Hepatocyte (in vitro differentiated cells): ENCODE results near the gene ULBP2. TPM values are rescaled to one million over a fixed set of nuclear protein-coding genes. Genes with fewer than 3 reads are reported as not detected.
"Not testable (repeated sequence)": the region's sequence is repeated elsewhere in the genome, so short reads cannot be mapped to it uniquely, and the experiment has no call there.

Source experiments
- DNase-seq: peaks from one replicate; pipeline ENCODE4 v3.0.0-alpha.2; 2016; ENCODE audit warnings: low spot score
- H2AFZ ChIP-seq: fragments of 200-600 bp; sonication (generic); 2 replicates; pipeline ENCODE4 v1.6.0; 2016; ENCODE audit warnings: antibody characterized with exemption, mild to moderate bottlenecking
- H3K27ac ChIP-seq: fragments of 200-600 bp; sonication (generic); 2 replicates; pipeline ENCODE4 v1.5.1; 2016; ENCODE audit warnings: mild to moderate bottlenecking
- H3K27me3 ChIP-seq: fragments of 200-600 bp; sonication (generic); 2 replicates; pipeline ENCODE4 v1.6.1; 2016
- H3K36me3 ChIP-seq: fragments of 200-600 bp; sonication (generic); replicated peaks from 2 replicates; pipeline ENCODE4 v1.5.1; 2016; ENCODE audit warnings: low read depth; ENCODE audit not compliant: insufficient read depth
- H3K4me1 ChIP-seq: fragments of 200-600 bp; sonication (generic); 2 replicates; pipeline ENCODE4 v1.5.1; 2016; ENCODE audit warnings: mild to moderate bottlenecking, moderate library complexity; ENCODE audit not compliant: insufficient read depth
- H3K4me2 ChIP-seq: fragments of 200-600 bp; sonication (generic); 2 replicates; pipeline ENCODE4 v1.6.0; 2016
- H3K4me3 ChIP-seq: fragments of 200-600 bp; sonication (generic); 2 replicates; pipeline ENCODE4 v1.5.1; 2016; ENCODE audit warnings: mild to moderate bottlenecking
- H3K79me2 ChIP-seq: fragments of 200-600 bp; sonication (generic); 2 replicates; pipeline ENCODE4 v1.6.0; 2017; ENCODE audit warnings: mild to moderate bottlenecking
- H3K9me2 ChIP-seq: fragments of 200-600 bp; sonication (generic); replicated peaks from 2 replicates; pipeline ENCODE4 v1.6.0; 2017; ENCODE audit warnings: mild to moderate bottlenecking; ENCODE audit not compliant: insufficient read depth
- H3K9me3 ChIP-seq: fragments of 200-600 bp; sonication (generic); 2 replicates; pipeline ENCODE4 v1.5.1; 2016; ENCODE audit warnings: low read depth, mild to moderate bottlenecking
- H4K20me1 ChIP-seq: fragments of 200-600 bp; sonication (generic); 2 replicates; pipeline ENCODE4 v1.6.0; 2016; ENCODE audit warnings: mild to moderate bottlenecking; ENCODE audit not compliant: insufficient read depth, poor library complexity, severe bottlenecking
- CTCF ChIP-seq: fragments of 200-600 bp; sonication (generic); IDR thresholded peaks from 2 replicates; pipeline ENCODE4 v1.5.1; 2016; ENCODE audit warnings: antibody characterized with exemption, mild to moderate bottlenecking; ENCODE audit not compliant: poor library complexity
- EZH2 ChIP-seq: fragments of 200-600 bp; sonication (generic); IDR thresholded peaks from 2 replicates; pipeline ENCODE4 v1.6.1; 2016; ENCODE audit warnings: antibody characterized with exemption, mild to moderate bottlenecking, borderline replicate concordance
- EZH2phosphoT487 ChIP-seq: fragments of 200-600 bp; sonication (generic); IDR thresholded peaks from one replicate; pipeline ENCODE4 v1.6.1; 2018; ENCODE audit warnings: antibody characterized with exemption, mild to moderate bottlenecking, low read depth, moderate library complexity; ENCODE audit not compliant: unreplicated experiment, severe bottlenecking
- WGBS: methylation state at CpG from one replicate; pipeline ENCODE4 v1.1.6; 2016; ENCODE audit warnings: low lambda C conversion rate; ENCODE audit errors: missing lambda C conversion rate; 5-methylcytosine and 5-hydroxymethylcytosine counted together
- polyA plus RNA-seq: library from polyadenylated mRNA; unstranded; fragments of >200 nt; fragmentation: Nextera tagmentation; extraction: Ambion mirVana; gene quantifications from 2 replicates; pipeline ENCODE4 v1.2.1, GENCODE V29; 2016
- total RNA-seq: library from RNA; depleted of rRNA; stranded (reverse); fragments of >200 nt; gene quantifications from 2 replicates; pipeline ENCODE4 v1.2.3, GENCODE V29; 2014

ULBP2 gene
- total and polyA plus RNA-seq, 2 experiments from 2014 or later: 0.10 to 0.15 TPM

DNA sequence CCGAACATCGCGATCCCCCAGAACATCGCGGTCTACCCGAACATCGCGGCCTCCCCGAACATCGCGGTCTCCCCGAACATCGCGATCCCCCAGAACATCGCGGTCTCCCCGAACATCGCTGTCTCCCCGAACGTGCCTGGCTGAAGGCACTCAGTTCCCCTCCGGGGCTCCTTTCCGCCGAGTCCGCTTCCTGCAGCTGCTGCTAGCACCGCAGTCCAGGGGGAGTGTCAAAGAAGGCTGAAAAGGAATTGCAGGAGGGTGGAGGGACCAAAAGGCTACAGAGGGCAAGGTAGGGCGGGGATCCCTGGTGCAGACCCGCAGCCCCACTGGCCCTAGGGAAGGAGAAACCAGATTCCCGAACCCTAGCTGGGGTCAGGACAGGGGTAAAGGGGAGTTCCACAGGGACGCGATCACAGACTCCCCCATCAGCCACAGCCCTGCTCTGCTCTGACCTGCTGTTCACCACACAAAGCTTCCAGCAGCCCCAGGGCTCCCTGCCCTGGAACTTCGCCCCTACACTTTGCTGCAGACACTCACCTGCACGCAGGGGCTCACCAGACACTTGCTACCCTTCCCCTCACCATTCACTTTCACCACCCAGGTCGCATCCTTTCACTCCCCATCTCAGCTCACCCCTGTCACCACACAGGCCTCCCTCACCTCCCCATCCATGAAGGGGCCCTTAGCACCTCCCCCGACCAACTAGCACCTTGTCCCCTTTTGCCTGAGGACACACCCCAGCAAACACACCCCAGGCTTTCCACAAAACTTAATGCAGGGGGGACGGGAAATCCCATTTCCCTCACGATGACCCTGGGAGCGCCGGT is 23.6 kb downstream of the ULBP2 start:
- TF ChIP-seq EZH2phosphoT487 (peak; percentile 54), CTCF (no peak)
- Histone ChIP-seq H3K27me3 (peaks cover 98% of the 10 kb centered on the region), H3K36me3 (no peaks in the 10 kb centered on the region), H2AFZ (peak overlapping the region; percentile 91), H3K4me3 (peak overlapping the region; percentile 36), H3K4me1 (peaks cover 14% of the 10 kb centered on the region), H3K79me2 (no peaks in the 10 kb centered on the region), H3K27ac (no peak overlapping the region), H4K20me1 (no peaks in the 10 kb centered on the region), H3K9me3 (no peaks in the 10 kb centered on the region), H3K4me2 (peak overlapping the region; percentile 96), H3K9me2 (no peaks in the 10 kb centered on the region)
- WGBS: 11% methylated on average over 32 of the region's 38 CpGs
- peak; percentile 28 for DNase-seq

- H3K4me2 ChIP-seq, H4K20me1 ChIP-seq, H3K27ac ChIP-seq, H3K36me3 ChIP-seq, H3K9me3 ChIP-seq, H2AFZ ChIP-seq, DNase-seq, H3K79me2 ChIP-seq, H3K9me2 ChIP-seq, H3K4me3 ChIP-seq: not testable (repeated sequence)
- H3K4me1 ChIP-seq: peaks cover 14% of the 10 kb centered on the region
- 89% methylated on average over 2 of the region's 2 CpGs for WGBS
- peaks cover 92% of the 10 kb centered on the region for H3K27me3 ChIP-seq
Observed at GRCh38 chr6:149966319-149966718, 24.5 kb downstream of the ULBP2 start.

DNA sequence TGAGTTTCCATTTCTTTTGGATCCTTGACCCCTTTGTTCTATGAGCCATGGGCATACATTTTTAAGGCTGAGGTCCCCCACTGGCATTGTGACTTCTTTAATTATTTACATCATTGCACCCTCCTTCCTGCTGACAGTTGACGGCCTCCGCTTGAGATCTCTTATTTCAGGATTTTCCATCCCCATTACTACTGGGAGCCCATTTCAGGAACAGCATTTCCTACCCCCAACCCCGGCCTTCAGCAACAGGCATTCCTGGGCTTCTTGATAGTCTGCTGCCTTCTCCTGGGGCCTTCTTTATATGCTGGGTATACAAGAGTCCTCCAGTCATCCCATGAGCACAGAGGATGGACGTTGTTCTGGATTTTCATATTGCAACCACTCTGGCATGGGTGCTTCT is 25.8 kb downstream of the ULBP2 start:
- Histone ChIP-seq H3K4me3 (no peak overlapping the region), H4K20me1 (no peaks in the 10 kb centered on the region), H2AFZ (no peak overlapping the region), H3K79me2 (no peaks in the 10 kb centered on the region), H3K4me2 (no peak overlapping the region), H3K4me1 (peaks cover 14% of the 10 kb centered on the region), H3K36me3 (no peaks in the 10 kb centered on the region), H3K27me3 (peaks cover 90% of the 10 kb centered on the region), H3K9me2 (no peaks in the 10 kb centered on the region), H3K27ac (no peak overlapping the region), H3K9me3 (no peaks in the 10 kb centered on the region)
- TF ChIP-seq EZH2 (no peak), CTCF (no peak), EZH2phosphoT487 (no peak)
- 84% methylated on average over 4 of the region's 4 CpGs for WGBS
- DNase-seq: no peak

DNA sequence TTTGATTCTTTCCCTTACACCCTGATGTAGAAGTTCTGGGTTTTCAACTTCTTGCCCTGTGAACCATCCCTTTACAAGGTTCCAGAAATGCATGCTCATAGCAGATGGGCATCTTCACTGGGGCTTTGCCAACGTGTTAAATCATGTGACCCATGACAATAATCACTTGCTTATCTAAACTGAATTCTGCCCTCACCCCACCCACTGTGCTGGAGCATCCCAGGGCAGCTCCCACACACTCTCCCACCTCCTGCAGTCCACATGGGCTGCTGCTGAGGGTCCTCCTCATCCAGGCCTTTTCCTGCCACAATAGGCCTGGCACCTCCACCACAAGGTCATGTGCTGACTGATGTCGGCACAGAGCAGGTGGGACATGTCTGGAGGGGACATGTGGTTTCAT is 26.2 kb downstream of the ULBP2 start:
- not testable (repeated sequence) for H3K4me2 ChIP-seq, H3K27ac ChIP-seq, H2AFZ ChIP-seq, H3K9me2 ChIP-seq, H3K79me2 ChIP-seq, H3K36me3 ChIP-seq, H3K9me3 ChIP-seq, DNase-seq, H4K20me1 ChIP-seq, H3K4me3 ChIP-seq
- Histone ChIP-seq H3K27me3 (peaks cover 90% of the 10 kb centered on the region), H3K4me1 (peaks cover 14% of the 10 kb centered on the region)
- 64% methylated on average over 2 of the region's 2 CpGs for WGBS

DNA sequence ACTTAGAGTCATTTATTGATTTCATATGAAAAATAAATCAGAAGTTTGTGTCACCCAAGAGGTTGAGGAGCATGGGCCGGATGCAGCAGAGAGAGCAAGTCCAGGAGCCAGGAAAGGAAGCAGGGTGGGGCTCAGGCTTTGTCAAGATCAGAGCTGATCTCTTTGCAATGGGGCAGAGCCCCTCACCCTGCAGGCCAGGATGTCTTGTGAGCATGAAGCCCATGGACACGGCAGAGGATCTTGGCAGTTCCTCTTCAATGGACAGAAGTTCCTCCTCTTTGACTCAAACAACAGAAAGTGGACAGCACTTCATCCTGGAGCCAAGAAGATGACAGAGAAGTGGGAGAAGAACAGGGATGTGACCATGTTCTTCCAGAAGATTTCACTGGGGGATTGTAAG is 27.1 kb downstream of the ULBP2 start:
- H3K4me3 ChIP-seq, H3K9me3 ChIP-seq, H3K79me2 ChIP-seq, H3K36me3 ChIP-seq, H3K4me2 ChIP-seq, DNase-seq, H3K27ac ChIP-seq, H3K4me1 ChIP-seq, H4K20me1 ChIP-seq, H3K9me2 ChIP-seq, H2AFZ ChIP-seq: not testable (repeated sequence)
- H3K27me3 ChIP-seq: peaks cover 90% of the 10 kb centered on the region
- 90% methylated on average over 2 of the region's 2 CpGs for WGBS
